GM12872 (cell line): ENCODE results near the gene ARHGEF39.

Experiments used
- TF ChIP-seq, protein P1 (sequence below): IDR thresholded peaks from 3 replicates; pipeline ENCODE4 v1.5.1; 2011; ENCODE audit warnings: low read depth, mild to moderate bottlenecking, low read length, moderate library complexity; ENCODE audit not compliant: insufficient read depth

Gene ARHGEF39, protein sequence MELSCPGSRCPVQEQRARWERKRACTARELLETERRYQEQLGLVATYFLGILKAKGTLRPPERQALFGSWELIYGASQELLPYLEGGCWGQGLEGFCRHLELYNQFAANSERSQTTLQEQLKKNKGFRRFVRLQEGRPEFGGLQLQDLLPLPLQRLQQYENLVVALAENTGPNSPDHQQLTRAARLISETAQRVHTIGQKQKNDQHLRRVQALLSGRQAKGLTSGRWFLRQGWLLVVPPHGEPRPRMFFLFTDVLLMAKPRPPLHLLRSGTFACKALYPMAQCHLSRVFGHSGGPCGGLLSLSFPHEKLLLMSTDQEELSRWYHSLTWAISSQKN

DNA sequence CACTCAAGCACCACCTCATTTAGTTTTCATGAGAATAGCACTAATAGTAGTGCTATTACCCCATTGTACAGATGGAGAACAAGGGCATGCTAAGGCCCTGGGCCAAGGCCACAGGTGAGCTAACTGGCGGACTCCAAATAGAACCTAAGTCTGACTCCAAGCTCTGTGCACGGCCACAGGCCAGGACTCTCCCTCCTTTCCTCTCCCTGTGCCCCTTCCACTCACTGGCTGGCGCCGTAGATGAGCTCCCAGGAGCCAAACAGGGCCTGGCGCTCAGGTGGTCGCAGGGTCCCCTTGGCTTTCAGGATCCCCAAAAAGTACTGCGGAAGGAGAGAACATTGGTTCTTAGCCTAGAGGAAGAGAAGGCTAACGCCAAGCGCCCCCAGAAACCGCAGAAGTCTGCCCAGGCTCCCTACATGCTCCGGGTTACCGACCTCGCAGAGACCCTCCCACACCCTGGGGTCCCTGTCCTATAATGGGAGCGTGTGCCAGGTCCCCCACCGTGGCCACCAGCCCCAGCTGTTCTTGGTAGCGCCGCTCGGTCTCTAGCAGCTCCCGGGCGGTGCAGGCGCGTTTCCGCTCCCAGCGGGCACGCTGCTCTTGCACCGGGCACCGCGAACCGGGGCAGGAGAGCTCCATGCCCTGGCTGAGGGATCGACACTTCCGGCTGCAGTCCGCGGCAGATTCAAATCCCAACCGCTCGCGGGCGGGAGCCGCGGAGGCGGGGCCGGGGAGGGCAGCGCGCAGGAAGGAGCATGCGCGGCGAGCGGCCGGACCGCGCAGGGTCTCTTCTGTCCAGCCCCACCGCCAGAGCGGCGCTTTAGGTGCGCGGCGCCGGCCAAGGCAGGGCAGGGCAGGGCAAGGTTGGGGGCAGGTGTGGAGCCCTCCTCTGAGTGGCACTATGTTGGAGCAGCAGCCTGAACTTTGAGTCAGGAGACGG lies at the start of gene ARHGEF39:
ARHGEF39 (minus strand) TSS at position 665 of the 940 bp plus-strand sequence; CDS start at position 639, 26 bp downstream.
- TF ChIP-seq, protein P1, sequence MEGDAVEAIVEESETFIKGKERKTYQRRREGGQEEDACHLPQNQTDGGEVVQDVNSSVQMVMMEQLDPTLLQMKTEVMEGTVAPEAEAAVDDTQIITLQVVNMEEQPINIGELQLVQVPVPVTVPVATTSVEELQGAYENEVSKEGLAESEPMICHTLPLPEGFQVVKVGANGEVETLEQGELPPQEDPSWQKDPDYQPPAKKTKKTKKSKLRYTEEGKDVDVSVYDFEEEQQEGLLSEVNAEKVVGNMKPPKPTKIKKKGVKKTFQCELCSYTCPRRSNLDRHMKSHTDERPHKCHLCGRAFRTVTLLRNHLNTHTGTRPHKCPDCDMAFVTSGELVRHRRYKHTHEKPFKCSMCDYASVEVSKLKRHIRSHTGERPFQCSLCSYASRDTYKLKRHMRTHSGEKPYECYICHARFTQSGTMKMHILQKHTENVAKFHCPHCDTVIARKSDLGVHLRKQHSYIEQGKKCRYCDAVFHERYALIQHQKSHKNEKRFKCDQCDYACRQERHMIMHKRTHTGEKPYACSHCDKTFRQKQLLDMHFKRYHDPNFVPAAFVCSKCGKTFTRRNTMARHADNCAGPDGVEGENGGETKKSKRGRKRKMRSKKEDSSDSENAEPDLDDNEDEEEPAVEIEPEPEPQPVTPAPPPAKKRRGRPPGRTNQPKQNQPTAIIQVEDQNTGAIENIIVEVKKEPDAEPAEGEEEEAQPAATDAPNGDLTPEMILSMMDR: peak; percentile 28; the same call in 1 of the 3 replicates

DNA sequence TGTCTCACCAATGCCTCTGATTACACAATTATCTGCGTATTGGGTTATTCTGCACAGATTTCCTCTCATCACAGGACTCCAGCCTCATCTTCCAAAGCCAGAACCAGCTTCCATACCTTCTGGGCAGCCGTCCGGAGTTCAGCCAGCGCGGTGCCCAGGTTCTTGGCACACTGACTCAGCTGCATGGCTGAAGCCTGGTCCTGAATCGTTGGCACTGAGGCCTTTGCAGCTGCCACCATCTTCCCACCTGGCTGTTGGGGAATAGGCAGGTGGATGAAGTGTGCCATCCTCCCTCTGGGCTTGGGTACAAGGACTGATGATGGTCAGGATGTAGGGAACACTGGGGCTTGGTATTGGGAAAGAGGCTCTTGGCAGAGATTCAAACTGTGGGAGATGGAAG lies 49.1 kb upstream of the ARHGEF39 start:
- TF ChIP-seq, protein P1: no peak

DNA sequence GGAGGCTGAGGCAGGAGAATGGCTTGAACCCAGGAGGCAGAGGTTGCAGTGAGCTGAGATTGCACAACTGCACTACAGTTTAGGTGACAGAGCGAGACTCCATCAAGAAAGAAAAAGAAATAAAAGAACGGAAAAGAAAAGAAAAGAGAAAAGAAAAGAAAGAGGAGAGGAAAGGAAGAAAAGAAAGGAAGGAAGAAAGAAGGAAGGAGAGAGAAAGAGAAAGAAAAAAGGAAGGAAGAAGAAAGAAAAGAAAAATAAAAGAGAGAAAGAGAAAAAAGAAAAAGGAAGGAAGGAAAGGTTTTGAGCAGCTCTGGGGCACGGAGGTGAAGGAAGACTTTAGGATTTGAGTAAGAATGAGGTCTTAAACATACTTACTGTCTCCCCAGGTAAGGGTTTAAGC lies 48.6 kb upstream of the ARHGEF39 start:
- TF ChIP-seq, protein P1: no peak

DNA sequence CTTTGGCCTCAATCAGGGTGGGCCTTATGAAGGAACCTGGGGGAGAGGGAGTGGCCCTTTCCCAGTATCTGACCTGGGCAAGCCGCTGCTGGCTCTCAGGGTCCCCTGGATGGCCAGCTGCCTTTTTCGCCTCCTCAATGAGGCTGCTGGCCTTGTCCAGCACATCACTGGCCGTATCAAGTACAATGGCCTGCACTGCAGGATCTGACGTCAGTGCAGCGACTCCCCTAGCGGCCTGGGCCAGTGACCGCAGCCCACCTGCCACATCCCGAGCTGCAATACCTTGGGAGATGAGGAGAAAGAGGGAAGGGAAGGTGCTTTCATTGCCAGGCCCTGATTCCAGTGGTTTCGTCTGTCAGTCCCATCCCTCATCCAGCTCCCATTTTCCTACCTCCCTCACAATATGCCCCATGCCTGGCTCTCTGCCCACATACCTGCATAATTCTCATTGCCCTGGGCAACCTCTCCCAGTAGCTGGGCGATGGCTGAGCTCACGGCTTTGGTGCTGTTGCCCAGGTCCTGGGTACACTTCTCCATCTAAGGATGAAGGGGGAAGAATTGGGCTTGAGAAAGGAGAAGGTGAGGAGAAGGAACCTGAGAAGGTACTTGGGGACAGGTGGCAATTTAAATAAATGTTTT lies 47.9 kb upstream of the ARHGEF39 start:
- TF ChIP-seq, protein P1: no peak

DNA sequence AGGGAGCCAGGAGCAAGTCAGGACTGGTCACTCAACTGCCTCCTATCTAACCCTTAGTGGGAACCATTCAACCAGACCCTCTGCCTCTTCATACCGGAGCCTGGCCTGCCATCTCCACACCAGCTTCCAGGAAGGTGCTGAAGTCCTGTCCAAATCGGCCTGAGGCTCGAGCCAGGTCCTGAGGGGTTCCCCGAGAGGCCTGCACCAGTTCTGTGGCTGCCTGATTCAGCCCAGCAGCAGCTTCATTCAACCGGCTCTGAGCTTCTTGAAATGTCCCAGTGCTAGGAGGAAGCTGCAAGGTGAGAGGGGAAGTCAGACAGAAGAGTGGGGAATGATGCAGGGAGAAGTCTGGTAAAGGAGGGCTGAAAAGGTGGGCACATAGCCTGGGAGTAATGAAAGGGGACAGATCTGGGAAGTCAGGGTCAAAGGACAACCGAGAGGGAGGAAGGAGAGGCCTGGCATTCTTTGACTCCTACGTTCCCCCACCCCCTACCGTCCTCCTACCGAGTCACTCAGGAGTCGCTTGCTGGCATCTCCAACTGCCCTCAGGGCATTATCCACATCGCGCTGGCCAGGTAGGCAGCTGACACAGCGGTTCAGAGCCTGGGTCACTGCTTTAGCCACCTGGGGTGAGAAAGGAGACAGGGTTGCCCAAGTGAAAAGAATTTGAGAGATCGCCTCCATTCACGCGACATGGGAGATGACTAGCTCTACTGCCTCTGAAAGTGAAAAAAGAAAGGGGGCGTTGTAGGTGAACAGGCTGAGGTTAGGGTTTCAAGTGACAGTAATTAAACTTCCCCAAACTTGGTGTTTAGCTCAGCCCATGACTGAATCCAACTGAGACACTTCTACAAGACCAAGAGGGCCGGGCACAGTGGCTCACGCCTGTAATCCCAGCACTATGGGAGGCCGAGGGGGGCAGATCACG lies 46.8 kb upstream of the ARHGEF39 start:
- TF ChIP-seq, protein P1: no peak

DNA sequence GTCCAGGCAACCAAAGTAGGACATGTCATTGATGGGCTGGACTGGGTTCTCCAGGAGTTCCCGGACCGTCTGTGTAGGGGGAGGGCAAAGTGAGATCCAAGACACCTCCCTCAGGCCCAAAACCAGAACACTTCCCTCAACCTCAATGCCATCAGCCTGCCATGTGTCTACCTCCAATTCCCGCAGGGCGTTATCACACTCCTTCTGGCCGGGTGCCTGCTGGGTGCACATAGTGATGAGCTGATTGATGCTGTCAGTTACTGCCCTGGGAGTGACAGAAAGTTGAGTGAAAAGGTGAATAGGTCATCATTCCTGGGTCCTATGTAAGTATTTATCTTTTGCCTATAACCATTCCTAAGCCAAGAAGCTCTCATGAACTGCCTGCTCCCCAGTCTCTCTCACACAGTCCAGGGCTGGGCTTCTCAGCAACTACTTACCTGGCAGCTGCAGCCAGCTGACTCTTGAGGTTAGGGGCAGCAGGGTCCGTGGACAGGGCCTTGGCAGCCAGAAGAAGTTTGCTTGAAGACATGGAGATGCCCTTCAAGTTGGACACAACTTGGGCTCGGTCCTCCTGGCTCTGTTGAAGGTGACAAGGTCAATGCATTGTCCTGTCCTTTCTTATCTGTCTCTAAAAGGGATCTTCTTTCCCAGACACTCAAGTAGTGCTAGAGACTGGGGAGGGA lies 46.0 kb upstream of the ARHGEF39 start:
- TF ChIP-seq, protein P1: no peak
